HEK293 (cell line): Measurements from ENCODE around the gene CXorf58.

Experiments used
- BCL11B ChIP-seq: fragments of 450-650 bp; formaldehyde crosslinking; IDR thresholded peaks from 2 replicates; pipeline ENCODE4 v1.5.1; 2016; ENCODE audit warnings: low read depth, missing biosample characterization, missing genetic modification characterization
- ZNF155 ChIP-seq: fragments of 450-650 bp; formaldehyde crosslinking; IDR thresholded peaks from 2 replicates; pipeline ENCODE4 v1.5.1; 2016; ENCODE audit warnings: missing biosample characterization, missing genetic modification characterization
- ZNF24 ChIP-seq: fragments of 450-650 bp; formaldehyde crosslinking; IDR thresholded peaks from 2 replicates; pipeline ENCODE4 v1.5.1; 2016; ENCODE audit warnings: missing biosample characterization, missing genetic modification characterization
- ZNF426 ChIP-seq: fragments of 450-650 bp; formaldehyde crosslinking; IDR thresholded peaks from 2 replicates; pipeline ENCODE4 v1.5.1; 2017; ENCODE audit warnings: missing biosample characterization, missing genetic modification characterization, mild to moderate bottlenecking, inconsistent platforms, moderate library complexity
- ZNF549 ChIP-seq: fragments of 450-650 bp; IDR thresholded peaks from 2 replicates; pipeline ENCODE4 v1.5.1; 2018; ENCODE audit warnings: missing biosample characterization, missing genetic modification characterization, mild to moderate bottlenecking, inconsistent platforms, moderate library complexity
- ZNF571 ChIP-seq: fragments of 450-650 bp; formaldehyde crosslinking; IDR thresholded peaks from 2 replicates; pipeline ENCODE4 v1.5.0; 2017; ENCODE audit warnings: missing biosample characterization, missing genetic modification characterization
- ZNF76 ChIP-seq: fragments of 450-650 bp; formaldehyde crosslinking; IDR thresholded peaks from 2 replicates; pipeline ENCODE4; 2016; ENCODE audit warnings: low read depth, missing biosample characterization, missing genetic modification characterization, borderline replicate concordance
- TF ChIP-seq, protein P1 (sequence below): fragments of 450-650 bp; formaldehyde crosslinking; IDR thresholded peaks from 2 replicates; pipeline ENCODE4 v1.5.1; 2016; ENCODE audit warnings: missing biosample characterization, missing genetic modification characterization
- TF ChIP-seq, protein P2 (sequence below): fragments of 450-650 bp; formaldehyde crosslinking; IDR thresholded peaks from 2 replicates; pipeline ENCODE4 v1.5.1; 2016; ENCODE audit warnings: missing biosample characterization, missing genetic modification characterization, low read depth
- TF ChIP-seq, protein P3 (sequence below): fragments of 450-650 bp; formaldehyde crosslinking; IDR thresholded peaks from 2 replicates; pipeline ENCODE4 v1.5.1; 2016; ENCODE audit warnings: missing biosample characterization, missing genetic modification characterization
- TF ChIP-seq, protein P4 (sequence below): fragments of 450-650 bp; IDR thresholded peaks from 2 replicates; pipeline ENCODE4 v1.5.1; 2018; ENCODE audit warnings: missing biosample characterization, mild to moderate bottlenecking, missing genetic modification characterization
- TF ChIP-seq, protein P5 (sequence below): fragments of 450-650 bp; formaldehyde crosslinking; IDR thresholded peaks from 2 replicates; pipeline ENCODE4 v1.5.1; 2016; ENCODE audit warnings: missing biosample characterization, missing genetic modification characterization
- TF ChIP-seq, protein P6 (sequence below): IDR thresholded peaks from 2 replicates; pipeline ENCODE4 v1.6.1; 2011; ENCODE audit warnings: mild to moderate bottlenecking, low read depth, low read length, borderline replicate concordance

DNA sequence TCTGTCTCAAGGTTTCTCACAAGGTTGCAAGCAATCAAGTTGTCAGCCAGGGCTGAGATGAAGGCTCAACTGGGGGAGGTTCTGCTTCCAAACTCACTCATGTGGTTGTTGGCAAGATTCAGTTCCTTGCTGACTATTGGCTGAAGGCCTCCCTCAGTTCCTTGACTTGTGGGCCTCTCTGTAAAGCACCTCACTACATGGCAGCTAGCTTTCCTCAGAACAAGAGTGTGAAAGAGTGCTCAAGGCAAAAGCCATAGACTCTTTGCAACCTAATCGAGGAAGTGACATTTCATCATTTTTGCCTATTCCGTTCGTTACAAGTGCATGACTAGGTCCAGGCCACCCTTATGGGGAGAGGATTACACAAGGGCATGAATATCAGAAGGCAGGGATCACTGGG is 52.0 kb downstream of the CXorf58 start:
- TF ChIP-seq BCL11B (tag by site-specific recombination) (no peak), ZNF24 (tag by site-specific recombination) (no peak), ZNF426 (tag by site-specific recombination) (no peak), ZNF549 (tag by site-specific recombination) (no peak), ZNF76 (tag by site-specific recombination) (no peak), ZNF571 (tag by site-specific recombination) (no peak), ZNF155 (tag by site-specific recombination) (no peak)
- TF ChIP-seq, protein P1, sequence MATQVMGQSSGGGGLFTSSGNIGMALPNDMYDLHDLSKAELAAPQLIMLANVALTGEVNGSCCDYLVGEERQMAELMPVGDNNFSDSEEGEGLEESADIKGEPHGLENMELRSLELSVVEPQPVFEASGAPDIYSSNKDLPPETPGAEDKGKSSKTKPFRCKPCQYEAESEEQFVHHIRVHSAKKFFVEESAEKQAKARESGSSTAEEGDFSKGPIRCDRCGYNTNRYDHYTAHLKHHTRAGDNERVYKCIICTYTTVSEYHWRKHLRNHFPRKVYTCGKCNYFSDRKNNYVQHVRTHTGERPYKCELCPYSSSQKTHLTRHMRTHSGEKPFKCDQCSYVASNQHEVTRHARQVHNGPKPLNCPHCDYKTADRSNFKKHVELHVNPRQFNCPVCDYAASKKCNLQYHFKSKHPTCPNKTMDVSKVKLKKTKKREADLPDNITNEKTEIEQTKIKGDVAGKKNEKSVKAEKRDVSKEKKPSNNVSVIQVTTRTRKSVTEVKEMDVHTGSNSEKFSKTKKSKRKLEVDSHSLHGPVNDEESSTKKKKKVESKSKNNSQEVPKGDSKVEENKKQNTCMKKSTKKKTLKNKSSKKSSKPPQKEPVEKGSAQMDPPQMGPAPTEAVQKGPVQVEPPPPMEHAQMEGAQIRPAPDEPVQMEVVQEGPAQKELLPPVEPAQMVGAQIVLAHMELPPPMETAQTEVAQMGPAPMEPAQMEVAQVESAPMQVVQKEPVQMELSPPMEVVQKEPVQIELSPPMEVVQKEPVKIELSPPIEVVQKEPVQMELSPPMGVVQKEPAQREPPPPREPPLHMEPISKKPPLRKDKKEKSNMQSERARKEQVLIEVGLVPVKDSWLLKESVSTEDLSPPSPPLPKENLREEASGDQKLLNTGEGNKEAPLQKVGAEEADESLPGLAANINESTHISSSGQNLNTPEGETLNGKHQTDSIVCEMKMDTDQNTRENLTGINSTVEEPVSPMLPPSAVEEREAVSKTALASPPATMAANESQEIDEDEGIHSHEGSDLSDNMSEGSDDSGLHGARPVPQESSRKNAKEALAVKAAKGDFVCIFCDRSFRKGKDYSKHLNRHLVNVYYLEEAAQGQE (tag by site-specific recombination) = no peak
- TF ChIP-seq, protein P2, sequence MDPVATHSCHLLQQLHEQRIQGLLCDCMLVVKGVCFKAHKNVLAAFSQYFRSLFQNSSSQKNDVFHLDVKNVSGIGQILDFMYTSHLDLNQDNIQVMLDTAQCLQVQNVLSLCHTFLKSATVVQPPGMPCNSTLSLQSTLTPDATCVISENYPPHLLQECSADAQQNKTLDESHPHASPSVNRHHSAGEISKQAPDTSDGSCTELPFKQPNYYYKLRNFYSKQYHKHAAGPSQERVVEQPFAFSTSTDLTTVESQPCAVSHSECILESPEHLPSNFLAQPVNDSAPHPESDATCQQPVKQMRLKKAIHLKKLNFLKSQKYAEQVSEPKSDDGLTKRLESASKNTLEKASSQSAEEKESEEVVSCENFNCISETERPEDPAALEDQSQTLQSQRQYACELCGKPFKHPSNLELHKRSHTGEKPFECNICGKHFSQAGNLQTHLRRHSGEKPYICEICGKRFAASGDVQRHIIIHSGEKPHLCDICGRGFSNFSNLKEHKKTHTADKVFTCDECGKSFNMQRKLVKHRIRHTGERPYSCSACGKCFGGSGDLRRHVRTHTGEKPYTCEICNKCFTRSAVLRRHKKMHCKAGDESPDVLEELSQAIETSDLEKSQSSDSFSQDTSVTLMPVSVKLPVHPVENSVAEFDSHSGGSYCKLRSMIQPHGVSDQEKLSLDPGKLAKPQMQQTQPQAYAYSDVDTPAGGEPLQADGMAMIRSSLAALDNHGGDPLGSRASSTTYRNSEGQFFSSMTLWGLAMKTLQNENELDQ (tag by site-specific recombination) = no peak
- TF ChIP-seq, protein P3, sequence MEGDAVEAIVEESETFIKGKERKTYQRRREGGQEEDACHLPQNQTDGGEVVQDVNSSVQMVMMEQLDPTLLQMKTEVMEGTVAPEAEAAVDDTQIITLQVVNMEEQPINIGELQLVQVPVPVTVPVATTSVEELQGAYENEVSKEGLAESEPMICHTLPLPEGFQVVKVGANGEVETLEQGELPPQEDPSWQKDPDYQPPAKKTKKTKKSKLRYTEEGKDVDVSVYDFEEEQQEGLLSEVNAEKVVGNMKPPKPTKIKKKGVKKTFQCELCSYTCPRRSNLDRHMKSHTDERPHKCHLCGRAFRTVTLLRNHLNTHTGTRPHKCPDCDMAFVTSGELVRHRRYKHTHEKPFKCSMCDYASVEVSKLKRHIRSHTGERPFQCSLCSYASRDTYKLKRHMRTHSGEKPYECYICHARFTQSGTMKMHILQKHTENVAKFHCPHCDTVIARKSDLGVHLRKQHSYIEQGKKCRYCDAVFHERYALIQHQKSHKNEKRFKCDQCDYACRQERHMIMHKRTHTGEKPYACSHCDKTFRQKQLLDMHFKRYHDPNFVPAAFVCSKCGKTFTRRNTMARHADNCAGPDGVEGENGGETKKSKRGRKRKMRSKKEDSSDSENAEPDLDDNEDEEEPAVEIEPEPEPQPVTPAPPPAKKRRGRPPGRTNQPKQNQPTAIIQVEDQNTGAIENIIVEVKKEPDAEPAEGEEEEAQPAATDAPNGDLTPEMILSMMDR (tag by site-specific recombination) = no peak
- TF ChIP-seq, protein P4, sequence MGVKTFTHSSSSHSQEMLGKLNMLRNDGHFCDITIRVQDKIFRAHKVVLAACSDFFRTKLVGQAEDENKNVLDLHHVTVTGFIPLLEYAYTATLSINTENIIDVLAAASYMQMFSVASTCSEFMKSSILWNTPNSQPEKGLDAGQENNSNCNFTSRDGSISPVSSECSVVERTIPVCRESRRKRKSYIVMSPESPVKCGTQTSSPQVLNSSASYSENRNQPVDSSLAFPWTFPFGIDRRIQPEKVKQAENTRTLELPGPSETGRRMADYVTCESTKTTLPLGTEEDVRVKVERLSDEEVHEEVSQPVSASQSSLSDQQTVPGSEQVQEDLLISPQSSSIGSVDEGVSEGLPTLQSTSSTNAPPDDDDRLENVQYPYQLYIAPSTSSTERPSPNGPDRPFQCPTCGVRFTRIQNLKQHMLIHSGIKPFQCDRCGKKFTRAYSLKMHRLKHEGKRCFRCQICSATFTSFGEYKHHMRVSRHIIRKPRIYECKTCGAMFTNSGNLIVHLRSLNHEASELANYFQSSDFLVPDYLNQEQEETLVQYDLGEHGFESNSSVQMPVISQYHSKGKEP (tag by site-specific recombination) = no peak
- TF ChIP-seq, protein P5, sequence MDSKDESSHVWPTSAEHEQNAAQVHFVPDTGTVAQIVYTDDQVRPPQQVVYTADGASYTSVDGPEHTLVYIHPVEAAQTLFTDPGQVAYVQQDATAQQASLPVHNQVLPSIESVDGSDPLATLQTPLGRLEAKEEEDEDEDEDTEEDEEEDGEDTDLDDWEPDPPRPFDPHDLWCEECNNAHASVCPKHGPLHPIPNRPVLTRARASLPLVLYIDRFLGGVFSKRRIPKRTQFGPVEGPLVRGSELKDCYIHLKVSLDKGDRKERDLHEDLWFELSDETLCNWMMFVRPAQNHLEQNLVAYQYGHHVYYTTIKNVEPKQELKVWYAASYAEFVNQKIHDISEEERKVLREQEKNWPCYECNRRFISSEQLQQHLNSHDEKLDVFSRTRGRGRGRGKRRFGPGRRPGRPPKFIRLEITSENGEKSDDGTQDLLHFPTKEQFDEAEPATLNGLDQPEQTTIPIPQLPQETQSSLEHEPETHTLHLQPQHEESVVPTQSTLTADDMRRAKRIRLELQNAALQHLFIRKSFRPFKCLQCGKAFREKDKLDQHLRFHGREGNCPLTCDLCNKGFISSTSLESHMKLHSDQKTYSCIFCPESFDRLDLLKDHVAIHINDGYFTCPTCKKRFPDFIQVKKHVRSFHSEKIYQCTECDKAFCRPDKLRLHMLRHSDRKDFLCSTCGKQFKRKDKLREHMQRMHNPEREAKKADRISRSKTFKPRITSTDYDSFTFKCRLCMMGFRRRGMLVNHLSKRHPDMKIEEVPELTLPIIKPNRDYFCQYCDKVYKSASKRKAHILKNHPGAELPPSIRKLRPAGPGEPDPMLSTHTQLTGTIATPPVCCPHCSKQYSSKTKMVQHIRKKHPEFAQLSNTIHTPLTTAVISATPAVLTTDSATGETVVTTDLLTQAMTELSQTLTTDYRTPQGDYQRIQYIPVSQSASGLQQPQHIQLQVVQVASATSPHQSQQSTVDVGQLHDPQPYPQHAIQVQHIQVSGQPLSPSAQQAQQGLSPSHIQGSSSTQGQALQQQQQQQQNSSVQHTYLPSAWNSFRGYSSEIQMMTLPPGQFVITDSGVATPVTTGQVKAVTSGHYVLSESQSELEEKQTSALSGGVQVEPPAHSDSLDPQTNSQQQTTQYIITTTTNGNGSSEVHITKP (tag by site-specific recombination) = no peak
- TF ChIP-seq, protein P6, sequence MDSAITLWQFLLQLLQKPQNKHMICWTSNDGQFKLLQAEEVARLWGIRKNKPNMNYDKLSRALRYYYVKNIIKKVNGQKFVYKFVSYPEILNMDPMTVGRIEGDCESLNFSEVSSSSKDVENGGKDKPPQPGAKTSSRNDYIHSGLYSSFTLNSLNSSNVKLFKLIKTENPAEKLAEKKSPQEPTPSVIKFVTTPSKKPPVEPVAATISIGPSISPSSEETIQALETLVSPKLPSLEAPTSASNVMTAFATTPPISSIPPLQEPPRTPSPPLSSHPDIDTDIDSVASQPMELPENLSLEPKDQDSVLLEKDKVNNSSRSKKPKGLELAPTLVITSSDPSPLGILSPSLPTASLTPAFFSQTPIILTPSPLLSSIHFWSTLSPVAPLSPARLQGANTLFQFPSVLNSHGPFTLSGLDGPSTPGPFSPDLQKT = no peak
